Hepatocyte (in vitro differentiated cells): ENCODE data around the gene KIF1C.

Source experiments
- CTCF ChIP-seq: fragments of 200-600 bp; sonication (generic); IDR thresholded peaks from 2 replicates; pipeline ENCODE4 v1.5.1; 2016; ENCODE audit warnings: antibody characterized with exemption, mild to moderate bottlenecking; ENCODE audit not compliant: poor library complexity
- EZH2 ChIP-seq: fragments of 200-600 bp; sonication (generic); IDR thresholded peaks from 2 replicates; pipeline ENCODE4 v1.6.1; 2016; ENCODE audit warnings: antibody characterized with exemption, mild to moderate bottlenecking, borderline replicate concordance

DNA sequence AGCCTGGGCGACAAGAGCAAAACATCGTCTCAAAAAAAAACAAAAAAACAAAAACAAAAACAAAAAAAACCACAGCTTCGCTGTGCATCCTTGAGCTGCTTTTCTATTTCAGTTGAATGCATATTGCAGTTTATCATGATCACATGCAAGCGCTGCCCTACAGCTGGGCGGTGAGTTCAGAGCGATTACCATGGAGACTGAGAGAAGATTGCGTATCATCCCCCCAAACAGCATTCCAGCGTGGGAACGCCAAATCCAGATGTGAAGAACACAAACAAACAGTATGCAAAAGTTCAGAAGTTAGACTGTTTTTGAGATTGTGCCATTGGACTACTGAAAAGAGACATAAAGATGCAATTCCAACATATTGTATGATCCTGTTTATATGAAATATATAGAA, 52.5 kb downstream of the KIF1C start:
- no peak for TF ChIP-seq CTCF
- TF ChIP-seq EZH2, result no peak
